Uterine smooth muscle cell (primary cell): ENCODE results near the gene CRTC3. TPM values are rescaled to one million over a fixed set of nuclear protein-coding genes. Genes with fewer than 3 reads are reported as not detected.

ENCODE experiments used
- total RNA-seq: library from RNA; depleted of rRNA; stranded (reverse); fragments of >200 nt; gene quantifications from 2 replicates; pipeline ENCODE4 v1.2.3, GENCODE V29; 2014

The CRTC3 gene
- 12.0 and 16.0 TPM in 2 replicates for total RNA-seq

GRCh38 chr15:90529371-90530249 is at the start of gene CRTC3:
CRTC3 (plus strand) TSS chr15:90529923; CDS start chr15:90530072, 149 bp downstream.

Other genes with a start within 250 kb of the CRTC3 start
- gene ZNF774, start 177.6 kb upstream of the CRTC3 start, total RNA-seq: 1.1 and 2.5 TPM in 2 replicates
- gene IQGAP1, start 141.7 kb upstream of the CRTC3 start, total RNA-seq: 265 and 279 TPM in 2 replicates
- 1.7 and 9.7 TPM in 2 replicates for gene BLM, start 187.4 kb downstream of the CRTC3 start, total RNA-seq